NOMO-1 treated with DMSO at 0.1 percent for 48 hours (cell line): ENCODE results near the gene YIF1A.
A peak's percentile ranks its signal among the peaks of the same experiment; 100 is the strongest.

Source experiments
- DNase-seq: peaks from one replicate; lab custom pipeline; 2025; ENCODE audit not compliant: unreplicated experiment; lab: John Stamatoyannopoulos, UW

Gene YIF1A

GRCh38 chr11:66248903-66249302 is 40.0 kb downstream of the YIF1A start:
- DNase-seq = no peak

DNA sequence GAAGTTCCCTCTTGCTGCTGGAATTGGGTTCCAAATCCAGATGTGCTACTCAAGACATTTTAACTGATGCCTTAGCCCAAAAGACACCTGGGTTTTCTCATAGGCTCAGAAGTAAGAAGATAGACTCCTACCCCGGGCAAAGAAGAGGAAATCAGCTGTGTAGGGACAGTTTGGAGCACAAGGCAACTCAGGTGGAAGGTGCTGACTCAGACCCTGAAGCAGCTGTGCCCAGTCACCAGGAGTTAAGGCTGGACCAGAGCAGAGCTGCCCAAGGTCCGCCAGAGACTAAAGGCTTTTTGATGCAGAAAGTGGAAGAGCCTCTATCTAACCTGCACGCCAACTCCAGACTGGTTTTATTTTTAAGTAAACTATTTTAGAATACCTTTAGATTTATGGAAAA is 41.1 kb downstream of the YIF1A start:
- no peak for DNase-seq

DNA sequence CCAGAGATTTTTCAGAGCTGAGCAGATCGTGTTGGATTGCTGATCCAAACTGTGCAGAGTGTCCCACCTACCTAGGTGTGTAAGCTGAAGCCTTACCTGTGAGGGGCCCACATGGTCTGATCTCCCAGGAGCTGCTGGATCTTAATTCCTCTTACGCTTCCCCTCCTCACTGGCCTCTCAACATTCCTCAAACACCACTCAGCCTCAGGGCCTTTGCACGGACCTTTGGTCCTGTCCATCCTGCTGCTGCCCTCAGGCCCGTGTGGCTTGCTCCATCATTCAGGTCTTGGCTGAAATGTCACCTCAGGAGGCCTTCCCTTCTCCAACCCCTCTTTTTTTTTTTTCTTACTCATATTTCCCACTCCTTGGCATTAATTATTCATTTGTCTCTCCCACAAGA is 41.6 kb downstream of the YIF1A start:
- no peak for DNase-seq

- no peak for DNase-seq
These were observed 45.0 kb downstream of the YIF1A start for GRCh38 chr11:66243782-66244535.

DNA sequence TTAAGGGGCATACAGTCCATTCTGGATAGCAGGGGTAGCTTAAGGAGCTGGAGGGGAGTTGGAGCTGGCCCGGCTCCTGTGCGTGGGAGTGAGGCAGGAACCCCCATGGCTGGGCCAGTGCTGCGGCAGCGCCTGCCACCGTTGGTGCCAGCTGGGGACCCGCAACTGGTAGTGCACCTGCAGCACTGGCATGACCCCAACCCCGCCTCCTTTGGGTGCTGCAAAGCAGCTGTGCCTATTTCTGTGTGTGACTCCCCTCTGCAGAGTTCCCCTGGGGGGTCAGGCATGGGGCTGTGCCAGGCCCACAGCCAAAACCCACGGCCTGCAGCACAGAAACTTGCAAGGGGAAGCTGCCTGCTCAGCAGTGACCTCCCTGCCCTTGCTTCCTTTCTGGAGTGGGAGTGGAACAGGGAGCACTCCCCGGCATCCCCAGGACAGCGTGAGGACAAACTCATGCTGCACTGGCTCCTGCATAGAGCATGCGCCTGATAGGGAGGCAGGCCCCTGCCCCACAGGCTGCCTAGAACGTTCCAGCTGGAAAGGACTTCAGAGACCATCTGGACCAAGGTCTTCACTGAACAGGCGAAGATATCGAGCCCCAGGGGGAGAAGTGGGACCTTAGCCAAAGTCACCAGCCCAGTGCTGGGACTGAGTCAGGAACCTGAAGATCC is 46.7 kb downstream of the YIF1A start:
- DNase-seq = no peak

DNA sequence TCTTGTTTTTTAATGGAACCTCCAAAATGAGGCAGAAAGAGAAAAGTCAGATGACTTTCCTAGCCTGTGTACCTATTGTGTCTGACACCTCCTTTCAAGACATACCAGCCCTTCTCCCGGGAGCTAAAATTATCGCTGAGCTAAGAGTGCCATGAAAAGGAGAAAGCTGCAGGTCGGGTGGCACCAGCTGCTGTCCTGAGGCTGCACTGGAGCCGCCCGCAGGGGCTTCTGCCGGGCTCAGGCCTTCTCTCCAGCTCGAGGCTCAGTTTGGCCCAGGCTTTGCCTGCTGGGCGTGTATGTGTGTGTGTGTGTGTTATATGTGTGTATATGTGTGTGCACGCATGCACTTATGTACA is 48.2 kb downstream of the YIF1A start:
- DNase-seq = no peak

- peak; percentile 0 for DNase-seq
These were observed 48.8 kb downstream of the YIF1A start for GRCh38 chr11:66239998-66240780.

- no peak for DNase-seq
These were observed 49.4 kb downstream of the YIF1A start for GRCh38 chr11:66239511-66239910.

DNA sequence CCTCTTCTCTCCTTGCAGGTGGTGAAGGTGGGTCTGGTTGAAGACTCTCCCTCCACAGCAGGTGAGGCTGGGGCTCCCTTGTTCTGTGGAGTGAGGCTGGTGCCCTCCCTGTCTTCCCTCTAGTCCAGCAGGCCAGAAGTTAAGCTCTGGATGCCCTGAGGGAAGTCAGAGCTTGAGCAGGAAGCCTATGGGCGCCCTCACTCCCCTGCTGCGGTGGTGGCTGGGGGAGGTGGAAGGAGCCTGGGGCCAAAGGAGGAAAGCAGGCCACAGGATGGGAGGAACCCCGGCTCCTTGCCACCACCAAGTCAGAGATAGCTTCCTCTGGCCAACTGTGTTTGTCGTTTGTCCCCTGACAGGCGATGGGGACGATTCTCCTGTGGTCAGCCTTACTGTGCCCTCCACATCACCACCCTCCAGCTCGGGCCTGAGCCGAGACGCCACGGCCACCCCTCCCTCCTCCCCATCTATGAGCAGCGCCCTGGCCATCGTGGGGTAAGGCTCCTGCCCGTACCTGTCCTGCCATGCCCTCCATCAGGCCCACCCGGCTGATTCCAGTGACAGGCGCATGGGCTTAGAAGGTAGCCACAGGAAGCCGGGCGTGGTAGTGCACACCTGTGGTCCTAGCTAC is 50.0 kb downstream of the YIF1A start:
- no peak for DNase-seq

GRCh38 chr11:66237867-66238266 is 51.1 kb downstream of the YIF1A start:
- no peak for DNase-seq

DNA sequence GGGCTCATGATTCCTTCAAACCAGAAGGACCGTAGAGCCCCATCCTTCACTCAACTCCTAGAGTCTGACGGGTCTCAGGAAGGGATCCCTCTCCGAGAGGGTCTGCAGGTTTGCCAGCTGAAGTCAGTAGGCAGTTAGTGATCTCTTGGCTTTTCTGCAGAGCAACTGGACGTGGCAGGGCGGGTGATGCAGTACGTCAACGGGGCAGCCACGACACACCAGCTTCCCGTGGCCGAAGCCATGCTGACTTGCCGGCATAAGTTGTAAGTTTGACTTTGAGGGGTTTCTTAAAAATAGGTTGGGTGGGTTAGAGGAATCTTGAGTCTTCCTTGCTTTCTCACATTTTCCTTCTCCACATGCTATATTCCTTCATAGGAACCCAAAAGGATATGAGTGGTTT is 53.8 kb downstream of the YIF1A start:
- no peak for DNase-seq
